HepG2 (cell line): ENCODE measurements around the gene PDSS2. TPM values are rescaled to one million over a fixed set of nuclear protein-coding genes. Genes with fewer than 3 reads are reported as not detected.

ENCODE experiments used
- CEBPB ChIP-seq: IDR thresholded peaks from 2 replicates; pipeline ENCODE4 v1.6.1; 2011; ENCODE audit warnings: low read depth, low read length, improper control_type of control experiment, borderline replicate concordance
- DMAP1 ChIP-seq: IDR thresholded peaks from 2 replicates; pipeline ENCODE4 v1.6.1; 2016
- ERF ChIP-seq: IDR thresholded peaks from 2 replicates; pipeline ENCODE4 v1.6.1; 2018; ENCODE audit warnings: missing biosample characterization, missing genetic modification reagents
- ETV5 ChIP-seq: IDR thresholded peaks from 2 replicates; pipeline ENCODE4 v1.6.1; 2018; ENCODE audit warnings: missing biosample characterization, missing genetic modification reagents, inconsistent platforms, borderline replicate concordance
- FOXC1 ChIP-seq: sonication (generic); formaldehyde crosslinking; IDR thresholded peaks from 2 replicates; pipeline ENCODE4 v1.8.0; 2022; ENCODE audit warnings: mild to moderate bottlenecking, missing genetic modification reagents, borderline replicate concordance
- FOXM1 ChIP-seq: sonication (generic); formaldehyde crosslinking; IDR thresholded peaks from 2 replicates; pipeline ENCODE4 v1.5.0; 2020; ENCODE audit warnings: missing genetic modification reagents
- HOXA3 ChIP-seq: sonication (generic); formaldehyde crosslinking; IDR thresholded peaks from 2 replicates; pipeline ENCODE4 v1.5.0; 2020; ENCODE audit warnings: missing genetic modification reagents
- KDM2A ChIP-seq: sonication (generic); formaldehyde crosslinking; IDR thresholded peaks from 2 replicates; pipeline ENCODE4 v1.4.0; 2020; ENCODE audit warnings: low read depth, missing genetic modification reagents, borderline replicate concordance
- KLF16 ChIP-seq, 2 experiments: sonication (generic) in 1 of 2; formaldehyde crosslinking in 1 of 2; IDR thresholded peaks; 2 replicates each; pipeline versions ENCODE4 v1.6.1 to v1.8.0; 2016 to 2023; ENCODE audit warnings: missing genetic modification reagents in 2 of 2, missing compliant biosample characterization in 1 of 2
- MED1 ChIP-seq: sonication (generic); formaldehyde crosslinking; IDR thresholded peaks from 2 replicates; pipeline ENCODE4 v1.4.0; 2020; ENCODE audit warnings: missing genetic modification reagents
- MTA3 ChIP-seq: sonication (generic); formaldehyde crosslinking; IDR thresholded peaks from 2 replicates; pipeline ENCODE4 v1.4.0; 2020; ENCODE audit warnings: missing genetic modification reagents
- MXD4 ChIP-seq: IDR thresholded peaks from 2 replicates; pipeline ENCODE4 v1.6.1; 2016; ENCODE audit warnings: mild to moderate bottlenecking, missing biosample characterization, missing genetic modification reagents
- MYC ChIP-seq: sonication (generic); formaldehyde crosslinking; IDR thresholded peaks from 2 replicates; pipeline ENCODE4 v1.9.0; 2021; ENCODE audit warnings: missing genetic modification reagents, borderline replicate concordance
- NFKBIZ ChIP-seq: IDR thresholded peaks from 2 replicates; pipeline ENCODE4 v1.6.1; 2018; ENCODE audit warnings: missing genetic modification reagents, missing compliant biosample characterization
- NKX3-1 ChIP-seq: sonication (generic); formaldehyde crosslinking; IDR thresholded peaks from 2 replicates; pipeline ENCODE4 v1.5.0; 2020; ENCODE audit warnings: missing genetic modification reagents
- PITX1 ChIP-seq: sonication (generic); formaldehyde crosslinking; IDR thresholded peaks from 2 replicates; pipeline ENCODE4 v1.5.1; 2020; ENCODE audit warnings: mild to moderate bottlenecking, missing genetic modification reagents
- PLRG1 ChIP-seq: fragments of 450-650 bp; conservative IDR thresholded peaks from 2 replicates; pipeline ENCODE4 v1.6.1; 2016
- PRMT3 ChIP-seq: sonication (generic); formaldehyde crosslinking; IDR thresholded peaks from 2 replicates; pipeline ENCODE4 v1.8.1; 2022; ENCODE audit warnings: low read depth, mild to moderate bottlenecking, moderate library complexity, missing genetic modification reagents, borderline replicate concordance
- RFXANK ChIP-seq: IDR thresholded peaks from 2 replicates; pipeline ENCODE4 v1.6.1; 2016
- RXRA ChIP-seq: sonication (generic); formaldehyde crosslinking; IDR thresholded peaks from 2 replicates; pipeline ENCODE4 v1.5.1; 2020; ENCODE audit warnings: missing genetic modification reagents
- SAFB2 ChIP-seq: sonication (generic); formaldehyde crosslinking; IDR thresholded peaks from 2 replicates; pipeline ENCODE4 v1.5.1; 2020; ENCODE audit warnings: missing genetic modification reagents, low read depth, mild to moderate bottlenecking, borderline replicate concordance
- SAP130 ChIP-seq: IDR thresholded peaks from 2 replicates; pipeline ENCODE4 v1.6.1; 2016; ENCODE audit warnings: low read depth
- SNRNP70 ChIP-seq: fragments of 200-400 bp; formaldehyde crosslinking; IDR thresholded peaks from 2 replicates; pipeline ENCODE4 v1.6.1; 2017; ENCODE audit warnings: mild to moderate bottlenecking, low read depth, low read length, moderate library complexity
- ZC3H13 ChIP-seq: sonication (generic); formaldehyde crosslinking; IDR thresholded peaks from 2 replicates; pipeline ENCODE4 v1.8.1; 2023; ENCODE audit warnings: mild to moderate bottlenecking, missing genetic modification reagents, moderate library complexity
- ZFP37 ChIP-seq: sonication (generic); formaldehyde crosslinking; IDR thresholded peaks from 2 replicates; pipeline ENCODE4 v1.4.0; 2020; ENCODE audit warnings: missing genetic modification reagents, borderline replicate concordance
- ZNF224 ChIP-seq: sonication (generic); formaldehyde crosslinking; IDR thresholded peaks from 2 replicates; pipeline ENCODE4 v1.5.0; 2020; ENCODE audit warnings: mild to moderate bottlenecking, missing genetic modification reagents
- ZNF230 ChIP-seq: sonication (generic); formaldehyde crosslinking; IDR thresholded peaks from 2 replicates; pipeline ENCODE4 v1.4.0; 2020; ENCODE audit warnings: mild to moderate bottlenecking, missing genetic modification reagents
- ZNF543 ChIP-seq: sonication (generic); formaldehyde crosslinking; IDR thresholded peaks from 2 replicates; pipeline ENCODE4 v1.4.0; 2020; ENCODE audit warnings: mild to moderate bottlenecking, missing genetic modification reagents
- ZNF563 ChIP-seq: sonication (generic); formaldehyde crosslinking; IDR thresholded peaks from 2 replicates; pipeline ENCODE4 v1.8.0; 2022; ENCODE audit warnings: mild to moderate bottlenecking, moderate library complexity, missing genetic modification reagents
- ZNF589 ChIP-seq: sonication (generic); formaldehyde crosslinking; conservative IDR thresholded peaks from 2 replicates; pipeline ENCODE4 v1.8.0; 2022; ENCODE audit warnings: mild to moderate bottlenecking, moderate library complexity, missing genetic modification reagents
- polyA plus RNA-seq, 8 experiments: library from polyadenylated mRNA; depleted of rRNA in 3 of 8; stranded (reverse) in 7 of 8; unstranded in 1 of 8; fragments of >200 nt; fragmentation: Illumina TruSeq in 4 of 8; extraction: Trizol in 4 of 8; gene quantifications; 2 replicates each; pipeline versions ENCODE4 v1.2.1 to v1.2.3, GENCODE V29; 2011 to 2016; ENCODE audit warnings: low read depth in 4 of 8, missing spikeins in 1 of 8, mixed read lengths in 1 of 8; ENCODE audit not compliant: insufficient read depth in 1 of 8
- total RNA-seq, 5 experiments: library from RNA; depleted of rRNA; stranded (reverse); fragments of >200 nt; fragmentation: Illumina TruSeq; extraction: Trizol; gene quantifications; 2 replicates each; pipeline ENCODE4 v1.2.3, GENCODE V29; 2016; ENCODE audit warnings: low read depth in 1 of 5
- TF ChIP-seq, protein P1 (sequence below): sonication (generic); formaldehyde crosslinking; IDR thresholded peaks from 2 replicates; pipeline ENCODE4 v1.5.1; 2020; ENCODE audit warnings: missing genetic modification reagents, mild to moderate bottlenecking, borderline replicate concordance
- TF ChIP-seq, protein P2 (sequence below): sonication (generic); formaldehyde crosslinking; IDR thresholded peaks from 2 replicates; pipeline ENCODE4 v1.8.1; 2023; ENCODE audit warnings: mild to moderate bottlenecking, missing genetic modification reagents

PDSS2 gene
- total and polyA plus RNA-seq, 2 of the 13 experiments (the other 11 are each of a cell fraction or from before 2014, with no cell fraction given), result 16.2 to 17.0 TPM

DNA sequence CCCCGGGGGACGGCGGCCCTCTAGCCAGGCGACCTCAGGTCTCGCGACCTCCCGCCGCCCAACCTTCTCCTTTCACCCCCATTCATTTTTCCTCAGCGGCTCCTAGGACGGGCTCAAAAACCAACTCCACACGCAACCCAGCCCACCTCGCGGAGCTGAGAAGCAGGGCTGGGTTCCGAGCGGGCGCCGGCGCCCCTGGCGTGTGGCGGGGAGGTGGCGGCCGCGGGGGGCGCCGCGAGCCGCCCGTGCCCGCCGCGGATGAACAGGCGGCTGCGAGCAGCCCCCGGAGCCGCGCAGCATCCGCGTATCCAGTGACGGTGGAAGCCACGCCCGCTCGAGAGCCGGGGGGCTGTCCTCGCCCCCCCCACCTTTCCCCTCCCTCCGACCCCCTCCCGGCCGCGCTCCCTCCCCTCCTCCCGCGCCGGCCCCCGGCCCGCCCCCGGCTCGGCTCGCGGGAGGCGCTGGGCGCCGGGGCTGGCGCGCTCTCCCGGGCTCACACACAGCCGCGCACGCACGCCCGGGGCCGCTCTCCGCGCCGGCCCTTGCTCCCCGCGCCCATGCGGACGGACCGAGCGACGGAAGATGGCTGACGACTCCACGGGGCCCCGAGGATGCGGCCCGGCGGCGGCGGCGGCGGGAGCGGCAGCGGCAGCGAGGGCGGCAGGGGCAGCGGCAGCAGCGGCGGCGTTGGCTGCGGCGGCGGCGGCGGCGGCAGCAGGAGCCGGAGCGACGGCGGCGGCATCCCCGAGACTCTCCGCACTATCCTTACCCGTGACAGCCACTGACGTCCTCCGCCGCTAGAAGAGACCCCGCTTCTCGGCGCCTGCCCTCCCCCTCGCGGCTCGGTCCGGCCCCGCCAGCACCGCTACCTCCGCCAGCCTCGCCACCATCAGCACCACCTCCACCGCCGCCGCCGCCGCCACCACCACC is 30.5 kb upstream of the PDSS2 start, which contains the start of gene SOBP (continued):
- TF ChIP-seq ZNF224 (no peak), ZNF563 (CRISPR knock-in tag) (0 out of 2 replicates have a peak, but pooled peaks have one; percentile 25), FOXM1 (no peak), ZNF230 (CRISPR knock-in tag) (no peak), PLRG1 (no peak), MED1 (CRISPR knock-in tag) (no peak), FOXC1 (CRISPR knock-in tag) (no peak), ERF (CRISPR knock-in tag) (no peak), ZFP37 (no peak), DMAP1 (CRISPR knock-in tag) (no peak), MXD4 (CRISPR knock-in tag) (no peak), ETV5 (no peak), MTA3 (CRISPR knock-in tag) (no peak), RXRA (CRISPR knock-in tag) (no peak), KDM2A (CRISPR knock-in tag) (no peak; the same call in 1 of the 2 replicates), SNRNP70 (no peak), MYC (CRISPR knock-in tag) (peak; percentile 19; the same call in 1 of the 2 replicates), NKX3-1 (CRISPR knock-in tag) (no peak), SAP130 (CRISPR knock-in tag) (0 out of 2 replicates have a peak, but pooled peaks have one; percentile 9), CEBPB (no peak), RFXANK (CRISPR knock-in tag) (no peak), NFKBIZ (CRISPR knock-in tag) (no peak), HOXA3 (CRISPR knock-in tag) (peak; percentile 41; the same call in 1 of the 2 replicates), PRMT3 (CRISPR knock-in tag) (0 out of 2 replicates have a peak, but pooled peaks have one; percentile 4), ZNF589 (CRISPR knock-in tag) (no peak), PITX1 (CRISPR knock-in tag) (no peak), ZNF543 (CRISPR knock-in tag) (no peak), SAFB2 (CRISPR knock-in tag) (no peak), KLF16 (CRISPR knock-in tag; IDR thresholded peaks at IDR 0.05) (0 out of 4 replicates have a peak, but pooled peaks of 1 of the 2 experiments have one; percentile 2), ZC3H13 (CRISPR knock-in tag) (no peak)
- TF ChIP-seq, protein P1, sequence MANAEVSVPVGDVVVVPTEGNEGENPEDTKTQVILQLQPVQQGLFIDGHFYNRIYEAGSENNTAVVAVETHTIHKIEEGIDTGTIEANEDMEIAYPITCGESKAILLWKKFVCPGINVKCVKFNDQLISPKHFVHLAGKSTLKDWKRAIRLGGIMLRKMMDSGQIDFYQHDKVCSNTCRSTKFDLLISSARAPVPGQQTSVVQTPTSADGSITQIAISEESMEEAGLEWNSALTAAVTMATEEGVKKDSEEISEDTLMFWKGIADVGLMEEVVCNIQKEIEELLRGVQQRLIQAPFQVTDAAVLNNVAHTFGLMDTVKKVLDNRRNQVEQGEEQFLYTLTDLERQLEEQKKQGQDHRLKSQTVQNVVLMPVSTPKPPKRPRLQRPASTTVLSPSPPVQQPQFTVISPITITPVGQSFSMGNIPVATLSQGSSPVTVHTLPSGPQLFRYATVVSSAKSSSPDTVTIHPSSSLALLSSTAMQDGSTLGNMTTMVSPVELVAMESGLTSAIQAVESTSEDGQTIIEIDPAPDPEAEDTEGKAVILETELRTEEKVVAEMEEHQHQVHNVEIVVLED, result no peak
- TF ChIP-seq, protein P2, sequence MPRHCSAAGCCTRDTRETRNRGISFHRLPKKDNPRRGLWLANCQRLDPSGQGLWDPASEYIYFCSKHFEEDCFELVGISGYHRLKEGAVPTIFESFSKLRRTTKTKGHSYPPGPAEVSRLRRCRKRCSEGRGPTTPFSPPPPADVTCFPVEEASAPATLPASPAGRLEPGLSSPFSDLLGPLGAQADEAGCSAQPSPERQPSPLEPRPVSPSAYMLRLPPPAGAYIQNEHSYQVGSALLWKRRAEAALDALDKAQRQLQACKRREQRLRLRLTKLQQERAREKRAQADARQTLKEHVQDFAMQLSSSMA (CRISPR knock-in tag), result no peak
